Kidney (tissue), 14 donors: ENCODE measurements around the gene NDUFA12. TPM values are rescaled to one million over a fixed set of nuclear protein-coding genes. Genes with fewer than 3 reads are reported as not detected.

Source experiments
- DNase-seq, 5 donors: peaks; one replicate each; pipeline ENCODE4 v3.0.0-alpha.2; 2013 to 2020
- FAIRE-seq: peaks from 2 replicates; lab custom pipeline; 2012; peaks lifted over from hg19 to GRCh38; lab: Jason Lieb, UNC
- H3K27ac ChIP-seq, 2 donors: one replicate each; pipeline ENCODE4 v1.7.0; 2013; ENCODE audit warnings: low read depth in 2 of 2, low read length in 2 of 2, inconsistent platforms in 1 of 2
- H3K27me3 ChIP-seq: one replicate; pipeline ENCODE4 v1.7.1; 2013; ENCODE audit warnings: low read length, inconsistent platforms; ENCODE audit not compliant: control insufficient read depth, insufficient read depth
- H3K36me3 ChIP-seq, 3 donors: one replicate each; pipeline versions ENCODE4 v1.7.0 to v1.7.1; 2013; ENCODE audit warnings: low read length in 3 of 3, control low read depth in 1 of 3, inconsistent platforms in 1 of 3; ENCODE audit not compliant: insufficient read depth in 3 of 3, control insufficient read depth in 2 of 3
- H3K4me1 ChIP-seq, 3 donors: one replicate each; pipeline versions ENCODE4 v1.7.0 to v1.7.1; 2013; ENCODE audit warnings: low read length in 3 of 3, inconsistent platforms in 1 of 3, low read depth in 1 of 3; ENCODE audit not compliant: control insufficient read depth in 2 of 3, insufficient read depth in 2 of 3
- H3K4me3 ChIP-seq, 3 donors: one replicate each; pipeline versions ENCODE4 v1.7.0 to v1.8.1; 2013; ENCODE audit warnings: low read length in 3 of 3, control low read depth in 1 of 3, inconsistent platforms in 1 of 3
- H3K9ac ChIP-seq, 3 donors: one replicate each; pipeline versions ENCODE4 v1.7.0 to v1.7.1; 2013; ENCODE audit warnings: low read length in 3 of 3, control low read depth in 1 of 3, inconsistent platforms in 1 of 3
- H3K9me3 ChIP-seq, 3 donors: one replicate each; pipeline versions ENCODE4 v1.7.0 to v1.7.1; 2013; ENCODE audit warnings: low read length in 3 of 3, control low read depth in 1 of 3, inconsistent platforms in 1 of 3; ENCODE audit not compliant: control insufficient read depth in 2 of 3, insufficient read depth in 1 of 3
- intact Hi-C: fragments of 100-400 bp; cut with DNase I; formaldehyde crosslinking; loops from one replicate; pipeline ENCODE4 v1.11.1; 2022
- polyA plus RNA-seq: library from polyadenylated mRNA; stranded (reverse); fragments of 350-450 nt; fragmentation: Illumina TruSeq; extraction: RNeasy Lipid Tissue Mini Kit (QIAGEN cat#74804); gene quantifications from one replicate; pipeline ENCODE4 v1.2.3, GENCODE V29; 2014; ENCODE audit warnings: low read depth, low replicate concordance; ENCODE audit not compliant: insufficient read depth
- total RNA-seq: library from RNA; stranded (reverse); fragmentation: NEBNext Ultra II Directional; extraction: Animal tissue kit (Norgen Biotek cat#: 25700); gene quantifications from one replicate; pipeline ENCODE4 v1.2.1, GENCODE V29; 2021
- TF ChIP-seq, protein P1 (sequence below): IDR thresholded peaks from 3 replicates; pipeline ENCODE4 v1.5.1; 2012; ENCODE audit warnings: mild to moderate bottlenecking, moderate library complexity, borderline replicate concordance; ENCODE audit not compliant: insufficient read depth; ENCODE audit errors: extremely low read depth
- donor health status: control.
- donor health status: control.
- donor health status: control.
- donor health status: control.
- donor health status: control.
- donor health status: DM: yes; HTN: yes; CAD: no.
- donor health status: Normal renal cell carcinoma (clear cell type).

NDUFA12 gene
- total and polyA plus RNA-seq, 2 donors from 2014 or later = 79.0 to 246 TPM

- TF ChIP-seq, protein P1, sequence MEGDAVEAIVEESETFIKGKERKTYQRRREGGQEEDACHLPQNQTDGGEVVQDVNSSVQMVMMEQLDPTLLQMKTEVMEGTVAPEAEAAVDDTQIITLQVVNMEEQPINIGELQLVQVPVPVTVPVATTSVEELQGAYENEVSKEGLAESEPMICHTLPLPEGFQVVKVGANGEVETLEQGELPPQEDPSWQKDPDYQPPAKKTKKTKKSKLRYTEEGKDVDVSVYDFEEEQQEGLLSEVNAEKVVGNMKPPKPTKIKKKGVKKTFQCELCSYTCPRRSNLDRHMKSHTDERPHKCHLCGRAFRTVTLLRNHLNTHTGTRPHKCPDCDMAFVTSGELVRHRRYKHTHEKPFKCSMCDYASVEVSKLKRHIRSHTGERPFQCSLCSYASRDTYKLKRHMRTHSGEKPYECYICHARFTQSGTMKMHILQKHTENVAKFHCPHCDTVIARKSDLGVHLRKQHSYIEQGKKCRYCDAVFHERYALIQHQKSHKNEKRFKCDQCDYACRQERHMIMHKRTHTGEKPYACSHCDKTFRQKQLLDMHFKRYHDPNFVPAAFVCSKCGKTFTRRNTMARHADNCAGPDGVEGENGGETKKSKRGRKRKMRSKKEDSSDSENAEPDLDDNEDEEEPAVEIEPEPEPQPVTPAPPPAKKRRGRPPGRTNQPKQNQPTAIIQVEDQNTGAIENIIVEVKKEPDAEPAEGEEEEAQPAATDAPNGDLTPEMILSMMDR = no peak
- intact Hi-C loops = no loop called here
- no peak for FAIRE-seq
- no peaks in the 10 kb centered on the region for H3K36me3 ChIP-seq
- no peak overlapping the region for H3K4me3 ChIP-seq
- H3K9ac ChIP-seq = no peak overlapping the region
- H3K9me3 ChIP-seq = no peaks in the 10 kb centered on the region
- no peak overlapping the region for H3K27ac ChIP-seq
- no peak for DNase-seq
- no peaks in the 10 kb centered on the region for H3K4me1 ChIP-seq
- no peaks in the 10 kb centered on the region for H3K27me3 ChIP-seq
Observed at GRCh38 chr12:94925206-94925605, 78.3 kb downstream of the NDUFA12 start.

GRCh38 chr12:94922561-94922960 lies 80.9 kb downstream of the NDUFA12 start:
- TF ChIP-seq, protein P1 = no peak
- H3K27me3 ChIP-seq = no peaks in the 10 kb centered on the region
- intact Hi-C loops = no loop called here
- no peak for FAIRE-seq
- no peaks in the 10 kb centered on the region for H3K4me1 ChIP-seq
- no peak overlapping the region for H3K9ac ChIP-seq
- H3K27ac ChIP-seq = no peak overlapping the region
- no peaks in the 10 kb centered on the region for H3K9me3 ChIP-seq
- DNase-seq = no peak
- no peaks in the 10 kb centered on the region for H3K36me3 ChIP-seq
- H3K4me3 ChIP-seq = no peak overlapping the region

Other genes starting within 250 kb of the NDUFA12 start
- 31.1 TPM for gene NR2C1, start 69.9 kb upstream of the NDUFA12 start, total RNA-seq
- 26.6 TPM for gene NR2C1, start 69.9 kb upstream of the NDUFA12 start, polyA plus RNA-seq
- gene FGD6, start 213.8 kb upstream of the NDUFA12 start, total RNA-seq = 19.8 TPM
- 1.2 TPM for gene FGD6, start 213.8 kb upstream of the NDUFA12 start, polyA plus RNA-seq
- 69.0 TPM for gene VEZT, start 214.1 kb upstream of the NDUFA12 start, total RNA-seq
- gene VEZT, start 214.1 kb upstream of the NDUFA12 start, polyA plus RNA-seq = 24.8 TPM